GM04504 (cell line): ENCODE data around the gene POU3F3.

ENCODE experiments used
- DNase-seq: peaks from one replicate; pipeline ENCODE4 v3.0.0-alpha.2; 2012; ENCODE audit warnings: low read depth

POU3F3 gene

GRCh38 chr2:104861351-104862057 is 7.6 kb downstream of the POU3F3 start:
- DNase-seq: no peak

- DNase-seq: no peak
Observed at GRCh38 chr2:104862058-104862941, 8.4 kb downstream of the POU3F3 start.

- no peak for DNase-seq
Observed at GRCh38 chr2:104863146-104863467, 9.2 kb downstream of the POU3F3 start.

- DNase-seq: no peak
Observed at GRCh38 chr2:104863468-104864279, 9.8 kb downstream of the POU3F3 start.

GRCh38 chr2:104864280-104865095 is 10.6 kb downstream of the POU3F3 start:
- no peak for DNase-seq

GRCh38 chr2:104865096-104865470 is 11.2 kb downstream of the POU3F3 start:
- no peak for DNase-seq

GRCh38 chr2:104866122-104866864 is 12.4 kb downstream of the POU3F3 start:
- DNase-seq: no peak

GRCh38 chr2:104866883-104867812 is 13.2 kb downstream of the POU3F3 start:
- no peak for DNase-seq

- no peak for DNase-seq
Observed at GRCh38 chr2:104867813-104868504, 14.0 kb downstream of the POU3F3 start.

GRCh38 chr2:104868505-104868866 is 14.6 kb downstream of the POU3F3 start:
- DNase-seq: no peak

GRCh38 chr2:104870100-104870975 is 16.4 kb downstream of the POU3F3 start:
- no peak for DNase-seq

- DNase-seq: no peak
Observed at GRCh38 chr2:104871649-104871971, 17.7 kb downstream of the POU3F3 start.

- DNase-seq: no peak
Observed at GRCh38 chr2:104871972-104872865, 18.3 kb downstream of the POU3F3 start.

GRCh38 chr2:104872866-104873688 is 19.2 kb downstream of the POU3F3 start:
- DNase-seq: peak; percentile 17

- no peak for DNase-seq
Observed at GRCh38 chr2:104873689-104874054, 19.8 kb downstream of the POU3F3 start.

- no peak for DNase-seq
Observed at GRCh38 chr2:104874230-104874629, 20.3 kb downstream of the POU3F3 start.

GRCh38 chr2:104875262-104875661 is 21.3 kb downstream of the POU3F3 start:
- DNase-seq: no peak
